Eye (tissue), 1 donor: ENCODE measurements around the gene TARS3.

Source experiments
- DNase-seq: peaks from one replicate; pipeline ENCODE4 v3.0.0-alpha.2; 2015

Gene TARS3

DNA sequence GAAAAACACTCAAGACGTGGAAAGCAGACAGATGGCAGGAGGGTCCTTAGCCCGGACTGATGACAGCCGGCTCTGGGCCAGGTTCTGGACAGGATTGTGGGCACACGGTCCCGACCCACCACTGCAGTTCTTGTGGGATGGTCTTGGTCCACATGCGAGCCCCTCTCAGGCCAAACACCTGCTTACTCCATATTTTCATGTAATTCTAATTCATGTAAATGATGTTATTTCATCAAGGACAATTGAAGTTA is 104.7 kb downstream of the TARS3 start:
- no peak for DNase-seq

DNA sequence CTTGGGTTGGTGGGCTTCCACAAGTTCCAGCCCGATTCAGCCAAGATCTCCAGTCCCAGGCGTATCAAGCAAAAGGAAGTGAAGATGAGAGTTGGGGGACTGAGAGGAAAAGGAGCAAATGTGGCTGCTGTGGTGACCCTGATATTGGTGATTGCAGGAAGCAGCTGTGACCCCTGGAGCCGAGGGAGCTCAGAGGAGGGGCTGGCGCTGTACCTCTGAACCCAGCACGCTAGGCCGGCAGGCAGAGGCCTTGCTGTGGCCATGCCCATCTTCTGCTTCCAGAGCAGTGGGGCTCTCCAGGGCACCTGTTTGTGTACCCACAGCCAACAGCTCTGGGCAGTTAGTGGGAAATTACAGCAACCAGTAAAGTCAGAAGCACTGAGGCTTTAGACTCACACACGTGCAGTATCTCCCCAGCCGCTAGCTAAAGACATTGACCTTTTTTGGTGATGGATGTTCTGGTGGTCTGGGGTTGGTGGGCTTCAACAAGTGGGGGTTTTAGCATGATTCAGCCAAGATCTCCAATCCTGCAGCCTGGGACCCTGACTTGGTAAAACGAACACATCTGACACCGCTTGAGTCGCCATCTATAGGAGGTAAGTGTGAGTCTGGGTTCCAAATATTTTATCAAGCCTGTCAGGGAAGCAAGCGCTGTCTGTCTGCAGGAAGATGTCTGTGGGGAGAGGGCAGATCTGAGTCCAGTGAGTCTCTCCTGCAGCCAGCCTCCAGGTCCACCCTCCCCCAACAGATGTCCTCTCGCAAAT is 105.2 kb downstream of the TARS3 start:
- no peak for DNase-seq

- no peak for DNase-seq
These were observed 106.2 kb downstream of the TARS3 start for GRCh38 chr15:101618076-101618475.

GRCh38 chr15:101617390-101617965 is 106.8 kb downstream of the TARS3 start:
- peak; percentile 5 for DNase-seq

- DNase-seq, result peak; percentile 83
These were observed 108.1 kb downstream of the TARS3 start for GRCh38 chr15:101615986-101616848.

DNA sequence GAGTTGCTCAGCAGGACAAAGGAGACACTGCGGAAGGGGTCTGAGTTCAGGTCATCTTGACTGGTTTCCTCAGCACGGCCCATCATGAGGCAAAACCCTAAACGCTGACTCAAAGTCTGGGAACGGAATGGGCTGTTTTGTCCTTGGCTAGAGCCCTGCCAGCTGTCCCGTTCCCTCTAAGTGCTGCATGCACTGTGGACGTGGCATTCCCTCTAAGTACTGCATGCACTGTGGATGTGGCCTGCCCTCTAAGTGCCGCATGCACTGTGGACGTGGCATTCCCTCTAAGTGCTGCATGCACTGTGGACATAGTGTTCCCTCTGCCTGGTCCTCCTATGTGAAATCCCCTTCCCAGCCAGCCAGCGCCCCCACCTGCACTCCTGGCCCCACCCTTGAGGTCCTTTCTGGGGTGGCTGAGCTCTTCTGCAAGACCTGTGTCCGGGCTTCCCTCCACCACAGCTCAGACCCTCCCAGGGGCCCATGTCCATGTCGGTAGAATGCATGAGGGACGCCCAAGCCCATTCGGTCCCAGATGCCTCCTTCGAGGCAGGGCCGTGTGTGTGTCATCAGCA is 108.8 kb downstream of the TARS3 start:
- peak; percentile 30 for DNase-seq

DNA sequence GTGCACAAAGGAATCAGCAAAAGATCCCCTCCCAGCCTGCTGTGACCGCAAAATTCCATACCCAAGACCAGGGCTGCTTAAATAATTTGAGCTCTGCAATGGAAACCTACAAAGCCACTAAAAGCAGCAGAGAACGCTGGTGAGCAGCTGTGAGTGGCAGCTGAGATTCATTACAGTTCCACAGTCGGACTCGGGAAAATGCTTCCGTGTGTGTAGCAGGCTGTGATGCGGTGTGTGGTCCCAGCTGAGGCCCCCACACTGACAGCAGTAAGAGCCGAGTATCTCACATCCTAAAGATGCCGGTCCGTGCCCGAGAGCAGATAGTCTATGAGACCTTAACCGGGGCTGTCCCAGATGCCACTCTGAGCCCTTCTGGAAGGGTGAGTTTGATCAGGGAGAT is 109.5 kb downstream of the TARS3 start:
- peak; percentile 55 for DNase-seq

DNA sequence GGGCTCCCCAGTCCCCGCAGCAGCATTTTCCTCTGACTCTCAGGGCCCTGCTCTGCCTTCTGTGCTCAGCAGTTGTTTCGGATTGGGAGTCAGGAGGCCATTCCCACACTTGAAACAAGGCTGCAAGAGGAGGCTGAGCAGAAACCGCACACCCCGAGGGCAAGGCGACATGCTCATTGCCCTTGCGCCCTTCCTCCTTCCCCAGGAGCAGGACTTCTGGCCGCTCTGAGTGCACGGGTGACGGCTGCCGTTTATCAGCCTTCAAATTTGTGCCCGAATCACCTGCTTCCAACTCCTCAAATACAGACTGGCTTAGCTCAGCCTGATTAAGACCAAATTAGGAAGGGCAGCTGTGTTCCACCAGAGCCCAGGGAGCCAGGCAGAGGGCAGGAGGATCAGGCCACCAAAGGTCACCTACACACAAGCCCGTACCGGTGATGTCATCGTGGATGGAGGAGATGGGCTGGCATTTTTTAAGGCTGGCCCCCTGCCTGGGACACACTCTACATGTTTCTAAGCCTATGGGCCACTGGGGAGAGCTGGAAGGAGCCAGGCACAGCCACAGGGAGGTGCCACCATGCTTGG is 110.2 kb downstream of the TARS3 start:
- peak; percentile 60 for DNase-seq

- DNase-seq, result peak; percentile 90
These were observed 110.9 kb downstream of the TARS3 start for GRCh38 chr15:101613130-101614000.

DNA sequence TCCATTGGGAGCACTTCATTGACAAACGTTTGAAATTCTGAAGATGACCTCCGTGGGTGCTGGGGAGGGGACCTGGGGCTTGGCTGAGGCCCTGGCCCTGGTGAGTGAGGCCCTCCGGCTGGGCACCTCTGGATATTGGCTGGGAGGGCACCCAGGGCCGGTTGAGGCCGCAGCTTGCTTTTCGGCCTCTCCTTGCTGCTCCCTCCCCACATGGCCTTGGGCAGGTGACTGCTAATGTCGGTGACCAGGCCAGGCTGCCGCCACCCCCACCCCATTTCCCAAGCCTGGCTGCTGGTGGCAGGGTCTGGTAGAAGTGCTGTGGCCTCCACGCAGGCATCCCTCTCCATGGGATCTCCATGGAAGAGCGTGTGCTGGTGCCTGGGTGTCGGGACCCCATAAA is 111.6 kb downstream of the TARS3 start:
- no peak for DNase-seq

- no peak for DNase-seq
These were observed 112.5 kb downstream of the TARS3 start for GRCh38 chr15:101611580-101612299.

DNA sequence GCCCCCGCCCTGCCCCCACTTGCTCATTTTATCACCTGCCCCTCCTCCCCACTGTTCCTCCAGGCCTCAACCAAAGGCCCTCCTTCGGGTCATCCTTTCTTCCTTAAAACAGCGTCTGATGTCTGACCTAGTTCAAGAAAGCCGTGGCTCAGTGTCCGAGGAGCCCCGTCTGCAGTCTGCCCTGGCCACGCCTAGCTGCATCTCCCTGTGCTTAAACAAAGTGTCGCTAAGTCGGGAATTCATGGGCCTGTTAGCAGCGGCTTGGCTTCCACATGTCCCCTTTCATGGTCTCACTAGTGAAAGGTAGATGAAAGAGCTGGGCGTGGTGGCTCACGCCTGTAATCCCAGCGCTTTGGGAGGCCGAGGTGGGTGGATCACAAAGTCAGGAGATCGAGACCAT is 113.3 kb downstream of the TARS3 start:
- no peak for DNase-seq

DNA sequence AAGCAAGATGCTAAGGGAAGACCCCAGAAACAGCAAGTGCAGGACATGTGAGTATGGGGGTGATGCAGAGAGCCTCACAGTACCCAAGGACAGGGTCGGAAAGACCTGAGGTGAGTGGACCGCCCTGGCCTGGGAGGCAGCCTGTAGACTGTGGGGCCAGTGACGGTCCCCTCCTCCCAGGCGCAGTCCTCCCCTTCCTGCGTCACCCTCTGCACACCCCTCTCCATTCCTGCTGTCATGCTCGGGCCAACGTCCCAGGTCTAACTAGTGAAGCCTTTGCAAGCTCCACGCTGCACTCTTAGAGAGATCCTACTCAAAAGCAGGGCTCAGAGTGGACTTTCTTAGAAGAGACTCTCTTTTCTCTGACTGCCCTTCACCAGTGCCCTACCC is 113.7 kb downstream of the TARS3 start:
- no peak for DNase-seq

DNA sequence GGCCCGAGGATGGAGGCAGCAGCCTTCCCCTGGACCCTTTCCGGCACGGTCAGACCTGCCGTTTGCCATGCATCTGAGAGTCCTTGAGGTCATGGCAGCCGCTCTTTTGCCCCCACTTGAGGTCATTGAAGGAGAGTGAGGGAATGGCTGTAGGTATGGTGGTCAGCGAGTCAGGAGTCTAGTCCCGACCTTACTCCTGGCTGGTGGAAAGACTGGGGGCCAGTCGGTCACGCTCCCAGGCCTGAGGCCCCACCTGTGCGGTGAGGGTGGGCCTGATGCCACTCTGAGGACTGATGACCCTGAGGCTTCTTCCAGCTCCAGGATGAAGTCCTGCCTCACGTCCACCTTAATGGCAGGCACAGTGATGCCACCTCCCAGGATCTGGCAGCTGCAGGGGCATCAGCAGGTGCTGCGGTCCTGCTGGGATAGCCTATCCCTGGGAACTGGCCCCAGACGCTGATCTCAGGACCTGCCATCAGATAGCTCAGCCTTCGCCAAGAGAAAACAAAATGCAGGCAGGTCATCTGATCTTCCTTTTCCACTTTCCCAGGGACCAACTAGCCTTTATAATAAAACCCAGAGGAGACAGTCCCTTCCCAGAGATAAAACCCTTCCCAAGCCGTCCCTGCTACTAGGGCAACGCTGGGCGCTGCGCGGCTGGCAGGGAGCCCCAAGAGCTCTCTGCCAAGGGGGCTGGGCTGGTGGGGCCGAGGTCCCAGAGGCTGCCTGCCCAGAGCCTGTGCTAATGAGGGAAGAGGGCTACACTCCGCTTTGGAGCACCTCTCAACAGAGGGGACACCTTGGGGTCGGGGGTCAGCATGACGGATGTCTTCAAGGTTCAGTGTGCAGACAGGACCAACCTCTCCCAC is 114.3 kb downstream of the TARS3 start:
- no peak for DNase-seq

DNA sequence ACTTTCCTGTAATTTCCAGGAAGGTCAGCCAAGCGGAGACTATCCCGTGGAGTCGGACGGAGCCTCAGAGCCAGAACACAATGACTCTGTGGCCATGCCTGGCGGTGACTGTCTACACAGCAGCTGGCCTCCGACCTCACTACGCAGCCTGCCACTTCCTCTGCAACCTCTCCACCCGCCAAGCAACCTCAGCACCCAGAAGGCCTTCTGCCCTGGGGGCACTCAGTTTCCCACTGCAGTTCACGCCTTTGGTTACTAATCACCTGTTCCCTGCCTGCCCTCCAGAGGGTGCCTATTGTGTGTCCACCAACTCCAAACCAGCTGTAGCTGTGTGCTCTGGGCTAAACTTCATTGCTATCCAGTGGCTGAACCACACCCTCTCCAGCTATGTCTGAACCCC is 116.1 kb downstream of the TARS3 start:
- no peak for DNase-seq

- DNase-seq, result no peak
These were observed 117.2 kb downstream of the TARS3 start for GRCh38 chr15:101607108-101607507.

GRCh38 chr15:101604124-101604874 is 120.0 kb downstream of the TARS3 start:
- DNase-seq, result no peak
